ENCODE measurements around the gene ATL1. TPM values are rescaled to one million over a fixed set of nuclear protein-coding genes. Genes with fewer than 3 reads are reported as not detected.

ATL1 gene
- total and polyA plus RNA-seq, 7 experiments from 2014 or later = 1.4 to 4.2 (median 3.8) TPM

GRCh38 chr14:50669441-50669986 is 109.6 kb downstream of the ATL1 start:
- ChIA-PET CTCF (no interaction called here), POLR2A (no interaction called here)
- intact Hi-C loops (cut with micrococcal nuclease) = loop anchor here (2.0 to 5.0 kb wide), 7 partner anchors 45 to 1321 kb away; partner anchors contain the start of genes DMAC2L (in 1 of the 2), L2HGDH (in 1 of the 2) and MAP4K5 (in 1 of the 2)
- Mint-ChIP-seq H3K4me1 (peaks cover 7 to 16% (median 14%) of the 10 kb centered on the region in 7 donors), H3K27me3 (peaks cover 0 to 7% (median 0%) of the 10 kb centered on the region in 5 donors), H3K9me3 (no peaks in the 10 kb centered on the region), H3K27ac (no peak overlapping the region), H3K4me3 (no peak overlapping the region), H3K36me3 (peaks cover 0 to 4% (median 0%) of the 10 kb centered on the region in 5 donors)
- Histone ChIP-seq H3K4me3 (ENCODE audit: low read length) (no peak overlapping the region), H3K27ac (ENCODE audit: low read depth, low read length) (no peak overlapping the region), H3K27me3 (ENCODE audit: control insufficient read depth in 2 of 2, insufficient read depth in 2 of 2, low read length in 2 of 2) (no peaks in the 10 kb centered on the region), H3K4me1 (ENCODE audit: control insufficient read depth in 2 of 2, insufficient read depth in 2 of 2, low read length in 2 of 2) (peaks cover 0 to 10% of the 10 kb centered on the region in 2 donors), H3K36me3 (ENCODE audit: control insufficient read depth in 2 of 3, insufficient read depth in 3 of 3, low read length in 3 of 3) (no peaks in the 10 kb centered on the region), H3K9me3 (ENCODE audit: control insufficient read depth in 2 of 3, low read length in 3 of 3) (no peaks in the 10 kb centered on the region)
- no peak for DNase-seq
- ATAC-seq = no peak

DNA sequence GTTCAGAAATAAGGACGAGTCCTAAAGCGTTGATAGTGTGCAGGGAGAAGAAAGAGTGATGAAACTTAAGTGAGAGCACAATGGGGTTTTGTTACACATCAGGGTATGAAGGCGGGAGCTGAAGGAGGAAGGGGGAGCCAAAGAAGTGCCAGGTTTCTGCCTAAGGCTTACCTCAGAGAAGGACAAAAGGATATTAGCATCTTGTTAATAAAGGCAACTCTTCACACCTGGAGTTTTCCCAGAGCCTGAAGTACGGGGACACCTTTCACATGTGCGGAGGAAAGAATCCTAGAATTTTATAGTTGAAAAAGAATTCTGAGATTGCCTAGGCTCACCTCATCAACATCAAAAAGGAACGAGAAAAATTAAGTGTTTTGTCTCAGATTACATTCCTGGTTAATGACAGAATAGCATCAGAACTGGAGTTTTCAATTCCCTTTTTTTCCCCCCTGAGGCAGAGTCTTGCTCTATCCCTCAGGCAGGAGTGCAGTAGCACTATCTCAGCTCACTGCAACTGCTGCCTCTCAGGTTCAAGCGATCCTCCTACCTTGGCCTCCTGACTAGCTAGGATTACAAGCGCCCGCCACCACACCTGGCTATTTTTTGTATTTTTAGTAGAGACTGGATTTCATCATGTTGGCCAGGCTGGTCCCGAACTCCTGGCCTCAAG is 110.4 kb downstream of the ATL1 start:
- no peak overlapping the region for H3K4me3 ChIP-seq (ENCODE audit: low read length)
- H3K27ac ChIP-seq (ENCODE audit: low read depth, low read length) = no peak overlapping the region
- no peak for ATAC-seq
- no peaks in the 10 kb centered on the region for H3K9me3 ChIP-seq (ENCODE audit: control insufficient read depth in 2 of 3, low read length in 3 of 3)
- H3K36me3 Mint-ChIP-seq = no peaks in the 10 kb centered on the region
- H3K27ac Mint-ChIP-seq = no peak overlapping the region
- H3K4me1 ChIP-seq (ENCODE audit: control insufficient read depth in 2 of 2, insufficient read depth in 2 of 2, low read length in 2 of 2) = peaks cover 0 to 10% of the 10 kb centered on the region in 2 donors
- ChIA-PET POLR2A (no interaction called here), CTCF (interaction anchor here (0.6 kb wide), 1 partner anchor 42 kb away, joined by 4 read pairs; no protein-coding TSS in a partner anchor)
- H3K4me1 Mint-ChIP-seq = peaks cover 7 to 14% (median 14%) of the 10 kb centered on the region in 7 donors
- no peaks in the 10 kb centered on the region for H3K9me3 Mint-ChIP-seq
- H3K4me3 Mint-ChIP-seq = no peak overlapping the region
- H3K27me3 Mint-ChIP-seq = peaks cover 0 to 7% (median 0%) of the 10 kb centered on the region in 5 donors
- intact Hi-C loops (cut with micrococcal nuclease) = no loop called here
- no peaks in the 10 kb centered on the region for H3K27me3 ChIP-seq (ENCODE audit: control insufficient read depth in 2 of 2, insufficient read depth in 2 of 2, low read length in 2 of 2)
- DNase-seq = no peak
- H3K36me3 ChIP-seq (ENCODE audit: control insufficient read depth in 2 of 3, insufficient read depth in 3 of 3, low read length in 3 of 3) = no peaks in the 10 kb centered on the region

- ATAC-seq (no peak), DNase-seq (no peak)
- ChIA-PET POLR2A (interaction anchor here (0.6 kb wide), 2 partner anchors 157 to 828 kb away, joined by 3 read pairs; no protein-coding TSS in a partner anchor), CTCF (interaction anchor here (0.6 kb wide), 1 partner anchor 43 kb away, joined by 4 read pairs; no protein-coding TSS in a partner anchor)
- Mint-ChIP-seq H3K4me3 (no peak overlapping the region), H3K27ac (no peak overlapping the region), H3K27me3 (peaks cover 0 to 7% (median 0%) of the 10 kb centered on the region in 5 donors), H3K4me1 (peaks cover 7 to 14% (median 14%) of the 10 kb centered on the region in 7 donors), H3K9me3 (no peaks in the 10 kb centered on the region), H3K36me3 (no peaks in the 10 kb centered on the region)
- Histone ChIP-seq H3K36me3 (ENCODE audit: control insufficient read depth in 2 of 3, insufficient read depth in 3 of 3, low read length in 3 of 3) (no peaks in the 10 kb centered on the region), H3K4me3 (ENCODE audit: low read length) (no peak overlapping the region), H3K27me3 (ENCODE audit: control insufficient read depth in 2 of 2, insufficient read depth in 2 of 2, low read length in 2 of 2) (no peaks in the 10 kb centered on the region), H3K9me3 (ENCODE audit: control insufficient read depth in 2 of 3, low read length in 3 of 3) (no peaks in the 10 kb centered on the region), H3K4me1 (ENCODE audit: control insufficient read depth in 2 of 2, insufficient read depth in 2 of 2, low read length in 2 of 2) (peaks cover 0 to 10% of the 10 kb centered on the region in 2 donors), H3K27ac (ENCODE audit: low read depth, low read length) (no peak overlapping the region)
- intact Hi-C loops (cut with micrococcal nuclease) = no loop called here
Observed at GRCh38 chr14:50670866-50671256, 110.9 kb downstream of the ATL1 start.

- Histone ChIP-seq H3K27me3 (ENCODE audit: control insufficient read depth in 2 of 2, insufficient read depth in 2 of 2, low read length in 2 of 2) (no peaks in the 10 kb centered on the region), H3K4me1 (ENCODE audit: control insufficient read depth in 2 of 2, insufficient read depth in 2 of 2, low read length in 2 of 2) (no peaks in the 10 kb centered on the region), H3K4me3 (ENCODE audit: low read length) (no peak overlapping the region), H3K27ac (ENCODE audit: low read depth, low read length) (no peak overlapping the region), H3K9me3 (ENCODE audit: control insufficient read depth in 2 of 3, low read length in 3 of 3) (no peaks in the 10 kb centered on the region), H3K36me3 (ENCODE audit: control insufficient read depth in 2 of 3, insufficient read depth in 3 of 3, low read length in 3 of 3) (no peaks in the 10 kb centered on the region)
- Mint-ChIP-seq H3K27ac (no peak overlapping the region), H3K36me3 (no peaks in the 10 kb centered on the region), H3K27me3 (peaks cover 0 to 3% (median 0%) of the 10 kb centered on the region in 5 donors), H3K9me3 (no peaks in the 10 kb centered on the region), H3K4me1 (peaks cover 5 to 12% (median 5%) of the 10 kb centered on the region in 7 donors), H3K4me3 (no peak overlapping the region)
- DNase-seq = no peak
- intact Hi-C loops (cut with micrococcal nuclease) = no loop called here
- CTCF ChIA-PET = no interaction called here
- ATAC-seq = no peak
- POLR2A ChIA-PET = no interaction called here
Observed at GRCh38 chr14:50675597-50675996, 115.7 kb downstream of the ATL1 start.

DNA sequence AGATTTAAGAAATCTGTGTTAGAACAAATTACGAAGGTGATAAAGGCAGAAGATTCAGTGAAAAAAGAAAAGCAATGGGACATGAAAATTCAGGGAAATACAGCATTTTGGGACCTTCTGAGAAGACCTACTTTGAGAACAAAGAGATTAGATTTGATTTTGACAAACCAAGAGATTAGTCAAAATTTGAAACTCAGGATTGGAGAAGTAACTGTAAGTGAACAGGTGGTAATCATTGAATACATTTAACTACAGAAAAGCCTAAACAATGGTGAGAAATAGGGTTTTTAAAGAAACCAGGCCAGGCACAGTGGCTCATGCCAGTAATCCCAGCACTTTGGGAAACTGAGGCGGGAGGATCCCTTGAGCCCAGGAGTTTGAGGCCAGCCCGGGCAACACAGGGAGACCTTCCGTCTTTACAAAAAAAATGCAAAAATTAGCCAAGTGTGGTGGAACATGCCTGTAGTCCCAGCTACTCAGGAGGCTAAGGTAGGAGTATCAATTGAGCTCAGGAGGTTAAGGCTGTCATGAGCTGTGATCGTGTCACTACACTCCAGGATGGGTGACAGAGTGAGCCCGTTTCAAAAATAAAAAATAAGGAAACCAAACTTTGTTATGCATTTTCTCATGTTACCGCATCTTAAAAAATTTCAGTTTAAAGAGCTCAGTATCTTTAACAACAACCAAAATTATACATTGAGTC is 117.0 kb downstream of the ATL1 start:
- ATAC-seq = no peak

DNA sequence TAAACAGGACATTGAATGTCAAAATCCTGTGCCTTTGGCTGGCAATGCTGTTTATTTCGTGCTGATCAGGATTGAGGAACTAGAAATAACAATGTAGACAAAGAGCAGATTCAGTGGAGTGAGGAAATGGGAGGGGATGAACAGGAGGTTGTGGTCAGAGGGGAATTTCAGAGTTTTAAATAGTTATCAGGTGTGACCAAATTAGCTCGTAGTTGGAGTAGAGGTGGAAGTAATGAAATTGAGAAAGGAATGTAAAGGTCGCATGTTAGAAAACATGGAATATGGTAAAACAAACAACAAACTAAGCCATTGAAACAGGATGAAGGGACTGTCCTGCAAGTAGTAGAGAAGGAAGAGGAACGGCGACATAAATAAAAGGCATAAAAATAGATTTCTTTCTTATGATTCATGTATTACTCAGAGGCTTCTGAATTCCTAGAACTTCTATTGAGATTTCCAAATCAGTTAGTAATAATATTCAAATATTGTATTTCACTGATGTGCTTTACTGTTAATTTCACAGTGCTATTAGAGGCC is 117.7 kb downstream of the ATL1 start:
- ChIA-PET POLR2A (interaction anchor here (0.6 to 0.9 kb wide), 2 partner anchors 10 to 261 kb away, joined by 3 read pairs; no protein-coding TSS in a partner anchor), CTCF (no interaction called here)
- Mint-ChIP-seq H3K36me3 (no peaks in the 10 kb centered on the region), H3K4me3 (peak overlapping the region in 2 of 10 donors; percentile 1 to 11), H3K27ac (peak overlapping the region in 1 of 9 donors; percentile 43), H3K27me3 (peaks cover 0 to 7% (median 0%) of the 10 kb centered on the region in 5 donors), H3K4me1 (peaks cover 5 to 12% (median 5%) of the 10 kb centered on the region in 7 donors), H3K9me3 (no peaks in the 10 kb centered on the region)
- ATAC-seq = peak; percentile 66
- Histone ChIP-seq H3K27ac (ENCODE audit: low read depth, low read length) (no peak overlapping the region), H3K4me1 (ENCODE audit: control insufficient read depth in 2 of 2, insufficient read depth in 2 of 2, low read length in 2 of 2) (no peaks in the 10 kb centered on the region), H3K9me3 (ENCODE audit: control insufficient read depth in 2 of 3, low read length in 3 of 3) (no peaks in the 10 kb centered on the region), H3K27me3 (ENCODE audit: control insufficient read depth in 2 of 2, insufficient read depth in 2 of 2, low read length in 2 of 2) (no peaks in the 10 kb centered on the region), H3K4me3 (ENCODE audit: low read length) (no peak overlapping the region), H3K36me3 (ENCODE audit: control insufficient read depth in 2 of 3, insufficient read depth in 3 of 3, low read length in 3 of 3) (no peaks in the 10 kb centered on the region)
- no peak for DNase-seq
- intact Hi-C loops (cut with micrococcal nuclease) = no loop called here

More for the DNA sequence above, 117.0 kb downstream of the ATL1 start:
- no peaks in the 10 kb centered on the region for H3K36me3 Mint-ChIP-seq
- POLR2A ChIA-PET = interaction anchor here (0.6 to 0.9 kb wide), 2 partner anchors 11 to 260 kb away, joined by 3 read pairs; no protein-coding TSS in a partner anchor
- Histone ChIP-seq H3K27ac (ENCODE audit: low read depth, low read length) (no peak overlapping the region), H3K9me3 (ENCODE audit: control insufficient read depth in 2 of 3, low read length in 3 of 3) (no peaks in the 10 kb centered on the region), H3K4me1 (ENCODE audit: control insufficient read depth in 2 of 2, insufficient read depth in 2 of 2, low read length in 2 of 2) (no peaks in the 10 kb centered on the region), H3K4me3 (ENCODE audit: low read length) (no peak overlapping the region), H3K36me3 (ENCODE audit: control insufficient read depth in 2 of 3, insufficient read depth in 3 of 3, low read length in 3 of 3) (no peaks in the 10 kb centered on the region), H3K27me3 (ENCODE audit: control insufficient read depth in 2 of 2, insufficient read depth in 2 of 2, low read length in 2 of 2) (no peaks in the 10 kb centered on the region)
- intact Hi-C loops (cut with micrococcal nuclease) = no loop called here
- no peaks in the 10 kb centered on the region for H3K9me3 Mint-ChIP-seq
- H3K4me3 Mint-ChIP-seq = peak overlapping the region in 1 of 10 donors; percentile 11
- H3K27ac Mint-ChIP-seq = peak overlapping the region in 1 of 9 donors; percentile 32
- peaks cover 5 to 12% (median 5%) of the 10 kb centered on the region in 7 donors for H3K4me1 Mint-ChIP-seq
- CTCF ChIA-PET = no interaction called here
- no peak for DNase-seq
- H3K27me3 Mint-ChIP-seq = peaks cover 0 to 7% (median 0%) of the 10 kb centered on the region in 5 donors

Measured in naive thymus-derived CD4-positive, alpha-beta T cell (primary cell).